H1 (cell line): ENCODE measurements around the gene SRRT. TPM values are rescaled to one million over a fixed set of nuclear protein-coding genes. Genes with fewer than 3 reads are reported as not detected.

Source experiments
- CTCF ChIA-PET: fragments of 300-600 bp; sonication (Branson Sonifier 250); formaldehyde crosslinking; loops from one replicate; lab custom pipeline; 2021; ENCODE audit not compliant: partially characterized antibody; lab: Charles Lee
- POLR2A ChIA-PET: fragments of 300-600 bp; sonication (Branson Sonifier 250); formaldehyde crosslinking; loops from one replicate; lab custom pipeline; 2021; ENCODE audit warnings: inconsistent platforms; ENCODE audit not compliant: partially characterized antibody; lab: Charles Lee
- DNase-seq, 2 experiments: peaks; one replicate each; pipeline versions ENCODE4 v3.0.0 to v3.0.0-alpha.2; 2010 to 2022; ENCODE audit warnings: low spot score in 2 of 2, low read depth in 1 of 2, mixed read lengths in 1 of 2
- FAIRE-seq: peaks from 2 replicates; lab custom pipeline; 2011; peaks lifted over from hg19 to GRCh38; lab: Jason Lieb, UNC
- H2AFZ ChIP-seq: 2 replicates; pipeline ENCODE4 v1.8.1; 2012; ENCODE audit warnings: low read length, inconsistent platforms
- H2AK5ac ChIP-seq: 2 replicates; pipeline ENCODE4 v1.6.1; 2013; ENCODE audit warnings: low read depth, low read length
- H2BK120ac ChIP-seq: replicated peaks from 2 replicates; pipeline ENCODE3; 2013; ENCODE audit warnings: low read depth, low read length, inconsistent platforms
- H2BK12ac ChIP-seq: 2 replicates; pipeline ENCODE4 v1.6.1; 2013; ENCODE audit warnings: low read depth, low read length
- H2BK15ac ChIP-seq: 2 replicates; pipeline ENCODE4 v1.6.1; 2013; ENCODE audit warnings: low read length
- H2BK20ac ChIP-seq: 2 replicates; pipeline ENCODE4 v1.6.1; 2013; ENCODE audit warnings: low read length
- H2BK5ac ChIP-seq: 2 replicates; pipeline ENCODE4 v1.6.1; 2013; ENCODE audit warnings: low read depth, low read length
- H3K14ac ChIP-seq: 2 replicates; pipeline ENCODE4 v1.6.1; 2013; ENCODE audit warnings: inconsistent platforms; ENCODE audit not compliant: insufficient read length
- H3K18ac ChIP-seq: 2 replicates; pipeline ENCODE4 v1.6.1; 2013; ENCODE audit warnings: low read length; ENCODE audit errors: extremely low read depth
- H3K23ac ChIP-seq: 2 replicates; pipeline ENCODE4 v1.6.1; 2013; ENCODE audit warnings: inconsistent platforms; ENCODE audit not compliant: insufficient read length
- H3K23me2 ChIP-seq: 2 replicates; pipeline ENCODE4 v1.6.1; 2013; ENCODE audit warnings: low read depth, low read length
- H3K27ac ChIP-seq: 2 replicates; pipeline ENCODE4 v1.6.1; 2011; ENCODE audit warnings: low read depth, low read length, inconsistent platforms
- H3K27me3 ChIP-seq, 4 experiments: replicated peaks in 1 of 4; 1 replicate in 1 of 4; 2 replicates in 3 of 4; pipeline versions ENCODE4 v1.6.1 to v1.8.1; 2011 to 2013; ENCODE audit warnings: low read length in 3 of 4, mild to moderate bottlenecking in 3 of 4, inconsistent platforms in 2 of 4, mixed read lengths in 2 of 4, moderate library complexity in 1 of 4; ENCODE audit not compliant: control insufficient read depth in 3 of 4, insufficient read depth in 3 of 4; ENCODE audit errors: extremely low read depth in 1 of 4
- H3K36me3 ChIP-seq, 4 experiments: 2 replicates each; pipeline versions ENCODE4 v1.6.1 to v1.8.1; 2011 to 2013; ENCODE audit warnings: mild to moderate bottlenecking in 4 of 4, low read length in 3 of 4, moderate library complexity in 2 of 4, control low read depth in 1 of 4, inconsistent platforms in 1 of 4; ENCODE audit not compliant: insufficient read depth in 4 of 4, control insufficient read depth in 2 of 4
- H3K4ac ChIP-seq: replicated peaks from 2 replicates; pipeline ENCODE3; 2013; ENCODE audit warnings: low read length, low read depth, mixed read lengths, inconsistent platforms; ENCODE audit not compliant: insufficient read length
- H3K4me1 ChIP-seq, 4 experiments: replicated peaks in 1 of 4; 1 replicate in 1 of 4; 2 replicates in 3 of 4; pipeline versions ENCODE4 v1.6.1 to v1.8.1; 2011 to 2013; ENCODE audit warnings: low read length in 3 of 4, inconsistent platforms in 2 of 4, mixed read lengths in 1 of 4; ENCODE audit not compliant: insufficient read depth in 4 of 4, control insufficient read depth in 3 of 4
- H3K4me2 ChIP-seq, 2 experiments: 2 replicates each; pipeline versions ENCODE4 v1.6.1 to v1.8.1; 2011 to 2013; ENCODE audit warnings: low read depth in 2 of 2, low read length in 2 of 2, control low read depth in 1 of 2, inconsistent platforms in 1 of 2, mild to moderate bottlenecking in 1 of 2; ENCODE audit not compliant: insufficient read depth in 1 of 2
- H3K4me3 ChIP-seq, 4 experiments: fragments of 200-600, 300-600 bp in 1 of 4; sonication (generic), shearing (Covaris generic), sonication (Bioruptor Twin) in 1 of 4; 2 replicates each; pipeline versions ENCODE4 v1.5.1 to v1.8.1; 2011 to 2016; ENCODE audit warnings: low read length in 4 of 4, low read depth in 3 of 4, control low read depth in 2 of 4, inconsistent platforms in 2 of 4, mild to moderate bottlenecking in 2 of 4, mixed read lengths in 1 of 4, moderate library complexity in 1 of 4; ENCODE audit not compliant: insufficient read depth in 2 of 4; ENCODE audit errors: extremely low read depth in 1 of 4
- H3K56ac ChIP-seq: replicated peaks from 2 replicates; pipeline ENCODE3; 2013; ENCODE audit warnings: low read depth, mild to moderate bottlenecking, mixed read lengths, low read length, inconsistent platforms; ENCODE audit not compliant: insufficient read length
- H3K79me1 ChIP-seq: 2 replicates; pipeline ENCODE4 v1.6.1; 2013; ENCODE audit warnings: low read depth, low read length, control low read depth
- H3K79me2 ChIP-seq, 2 experiments: 2 replicates each; pipeline versions ENCODE4 v1.6.1 to v1.8.1; 2012 to 2013; ENCODE audit warnings: low read length in 2 of 2, mild to moderate bottlenecking in 2 of 2, inconsistent platforms in 1 of 2; ENCODE audit not compliant: insufficient read depth in 2 of 2, control insufficient read depth in 1 of 2
- H3K9ac ChIP-seq, 4 experiments: replicated peaks in 1 of 4; 1 replicate in 1 of 4; 2 replicates in 3 of 4; pipeline versions ENCODE4 v1.6.1 to v1.8.1; 2011 to 2013; ENCODE audit warnings: low read depth in 3 of 4, low read length in 3 of 4, control low read depth in 2 of 4, mild to moderate bottlenecking in 2 of 4, moderate library complexity in 2 of 4, inconsistent platforms in 1 of 4; ENCODE audit errors: extremely low read depth in 1 of 4
- H3K9me3 ChIP-seq, 2 experiments: 2 replicates each; pipeline versions ENCODE4 v1.6.1 to v1.8.1; 2012 to 2013; ENCODE audit warnings: mild to moderate bottlenecking in 2 of 2, moderate library complexity in 2 of 2, control low read depth in 1 of 2, inconsistent platforms in 1 of 2, low read depth in 1 of 2, low read length in 1 of 2, mixed read lengths in 1 of 2; ENCODE audit not compliant: insufficient read depth in 2 of 2
- H4K20me1 ChIP-seq, 2 experiments: replicated peaks in 1 of 2; 2 replicates each; pipeline versions ENCODE3 to v1.8.1; 2011 to 2013; ENCODE audit warnings: inconsistent platforms in 2 of 2, low read length in 2 of 2, mild to moderate bottlenecking in 1 of 2; ENCODE audit not compliant: insufficient read depth in 2 of 2, control insufficient read depth in 1 of 2
- H4K5ac ChIP-seq: 2 replicates; pipeline ENCODE4 v1.6.1; 2013; ENCODE audit warnings: low read length, low read depth, mixed read lengths, inconsistent platforms; ENCODE audit not compliant: insufficient read length
- H4K8ac ChIP-seq: 2 replicates; pipeline ENCODE4 v1.8.0; 2013; ENCODE audit warnings: mild to moderate bottlenecking, moderate library complexity, low read length, inconsistent platforms; ENCODE audit not compliant: insufficient read depth; ENCODE audit errors: extremely low read depth
- H4K91ac ChIP-seq: replicated peaks from 2 replicates; pipeline ENCODE3; 2013; ENCODE audit warnings: low read length, mixed read lengths, inconsistent platforms; ENCODE audit not compliant: insufficient read length
- GTF2F1 ChIP-seq: IDR thresholded peaks from 2 replicates; pipeline ENCODE4 v1.6.1; 2012; ENCODE audit warnings: low read depth, low read length, improper control_type of control experiment, borderline replicate concordance
- WGBS, 2 experiments: shearing (Covaris generic) in 1 of 2; methylation state at CpG; one replicate each; pipeline versions ENCODE4 v1.1.6 to v1.1.7; 2013 to 2015; ENCODE audit warnings: low lambda C conversion rate in 2 of 2, mixed read lengths in 2 of 2, inconsistent platforms in 1 of 2, low coverage in 1 of 2, missing lambda C conversion rate in 1 of 2; ENCODE audit not compliant: insufficient replicate concordance in 2 of 2, insufficient coverage in 1 of 2, insufficient read length in 1 of 2; ENCODE audit errors: extremely low coverage in 1 of 2, missing lambda C conversion rate in 1 of 2; 5-methylcytosine and 5-hydroxymethylcytosine counted together
- polyA plus RNA-seq, 7 experiments: library from polyadenylated mRNA; depleted of rRNA in 3 of 7; stranded (reverse) in 5 of 7; unstranded in 2 of 7; fragments of >200 nt in 5 of 7; fragments of 200-250 nt in 2 of 7; gene quantifications; 1 replicate in 5 of 7; 2 replicates in 1 of 7; 4 replicates in 1 of 7; pipeline versions ENCODE4 v1.2.1 to v1.2.3, GENCODE V29; 2011 to 2013; ENCODE audit warnings: missing spikeins in 2 of 7, mixed read lengths in 2 of 7
- total RNA-seq: library from RNA; stranded (reverse); fragmentation: NEBNext Ultra II Directional; extraction: Animal tissue kit (Norgen Biotek cat#: 25700); gene quantifications from 2 replicates; pipeline ENCODE4 v1.2.1, GENCODE V29; 2021

Gene SRRT
- total and polyA plus RNA-seq, 2 of the 8 experiments (the other 6 are each of a cell fraction or from before 2014, with no cell fraction given): 66.7 to 237 TPM

DNA sequence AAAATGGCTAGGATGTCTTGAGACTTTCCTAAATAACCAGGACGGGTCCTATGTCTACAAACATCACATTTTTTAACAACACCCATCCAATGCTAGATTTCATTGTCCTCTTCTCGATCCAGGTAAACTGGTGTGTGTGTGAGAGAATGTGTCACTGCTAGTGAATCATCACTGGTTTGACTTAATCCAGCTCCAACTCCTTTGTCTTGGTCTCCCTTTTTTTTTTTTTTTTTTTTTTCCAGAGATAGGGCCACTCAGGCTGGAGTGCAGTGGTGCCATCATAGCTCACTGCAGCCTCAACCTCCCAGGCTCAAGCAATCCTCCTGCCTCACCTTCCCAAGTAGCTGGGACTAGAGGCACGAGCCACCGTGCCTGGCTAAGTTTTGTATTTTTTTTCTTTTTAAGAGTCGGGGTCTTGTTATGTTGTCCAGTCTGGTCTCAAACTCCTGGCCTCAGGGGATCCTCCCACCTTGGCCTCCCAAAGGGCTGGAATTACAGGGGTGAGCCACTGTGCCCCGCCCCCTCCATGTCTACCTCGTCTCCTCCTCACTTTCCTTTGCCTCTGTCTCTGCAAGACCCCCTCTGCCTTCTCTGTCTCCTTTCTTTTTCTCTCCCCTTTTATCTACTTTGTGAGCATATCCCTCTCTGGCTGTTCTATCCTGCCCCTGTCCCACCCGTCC lies 16.8 kb downstream of the SRRT start:
- H2BK12ac ChIP-seq: 0 out of 2 replicates have a peak overlapping the region, but pooled peaks have one; percentile 55
- no peaks in the 10 kb centered on the region; a peak in 1 of 4 replicates for H3K9me3 ChIP-seq
- H3K27ac ChIP-seq: no peak overlapping the region
- H2BK120ac ChIP-seq: no peak overlapping the region
- FAIRE-seq (no peak), DNase-seq (no peak)
- H2AK5ac ChIP-seq: no peak overlapping the region; the same call in 1 of the 2 replicates
- H3K4me3 ChIP-seq: peak overlapping the region; percentile 65 to 91 (median 66)
- no peak overlapping the region for H3K4ac ChIP-seq
- peaks cover 7 to 15% of the 10 kb centered on the region in 2 experiments for H4K20me1 ChIP-seq
- no peak overlapping the region for H3K14ac ChIP-seq
- H3K9ac ChIP-seq: 0 out of 7 replicates have a peak overlapping the region, but pooled peaks of 1 of the 4 experiments have one; percentile 44
- H4K91ac ChIP-seq: peak overlapping the region; percentile 63
- H3K18ac ChIP-seq: peak overlapping the region; percentile 96; the same call in 1 of the 2 replicates
- ChIA-PET CTCF (interaction anchor here (0.5 to 1.5 kb wide), 5 partner anchors 19 to 276 kb away, joined by 3 to 6 read pairs (median 5); partner anchors contain the start of genes MUC17 and POP7), POLR2A (interaction anchor here (0.6 to 10.1 kb wide), 4 partner anchors 18 to 249 kb away, joined by 3 to 313 read pairs (median 10); partner anchors contain the start of genes SRRT and TRIP6)
- H3K27me3 ChIP-seq: peaks cover 12 to 28% (median 17%) of the 10 kb centered on the region in 4 experiments
- peaks cover 6% of the 10 kb centered on the region; the same call in 1 of the 2 replicates for H3K79me1 ChIP-seq
- H2BK20ac ChIP-seq: no peak overlapping the region
- peak overlapping the region; percentile 91 to 96 for H3K4me2 ChIP-seq
- 71% methylated on average over 8 of the region's 8 CpGs; no CpG with 5 or more reads in 1 of the 2 experiments for WGBS, 2 experiments
- H4K5ac ChIP-seq: peak overlapping the region; percentile 82
- H3K23ac ChIP-seq: no peak overlapping the region
- H3K79me2 ChIP-seq: peaks cover 0 to 20% of the 10 kb centered on the region in 2 experiments; a peak in 2 of 4 replicates
- 0 out of 2 replicates have a peak overlapping the region, but pooled peaks have one; percentile 99 for H2BK5ac ChIP-seq
- no peak overlapping the region for H4K8ac ChIP-seq
- H3K56ac ChIP-seq: no peak overlapping the region
- H2BK15ac ChIP-seq: peak overlapping the region; percentile 2; the same call in 1 of the 2 replicates
- H3K23me2 ChIP-seq: peaks cover 20% of the 10 kb centered on the region; the same call in 1 of the 2 replicates
- H2AFZ ChIP-seq: no peak overlapping the region
- peaks cover 7 to 22% (median 13%) of the 10 kb centered on the region in 4 experiments for H3K36me3 ChIP-seq
- peaks cover 0 to 26% (median 10%) of the 10 kb centered on the region in 4 experiments; a peak in 6 of 7 replicates for H3K4me1 ChIP-seq
- no peak for TF ChIP-seq GTF2F1
